GM12872 (cell line): ENCODE data around the gene NOC4L.

Experiments
- CTCF ChIP-seq: IDR thresholded peaks from 3 replicates; pipeline ENCODE4 v1.5.1; 2011; ENCODE audit warnings: low read depth, mild to moderate bottlenecking, low read length, moderate library complexity; ENCODE audit not compliant: insufficient read depth

NOC4L gene

GRCh38 chr12:132201391-132202120, 57.3 kb downstream of the NOC4L start:
- no peak for TF ChIP-seq CTCF
